ENCODE data around the gene ANK2. TPM values are rescaled to one million over a fixed set of nuclear protein-coding genes. Genes with fewer than 3 reads are reported as not detected.

The ANK2 gene
- total RNA-seq, 2 experiments from 2014 or later, result 0.36 TPM; not detected in 1

GRCh38 chr4:113263274-113263673 lies 213.8 kb downstream of the ANK2 start:
- H3K27me3 Mint-ChIP-seq, result peaks cover 5% of the 10 kb centered on the region
- H3K4me1 Mint-ChIP-seq (ENCODE audit: low read depth), result no peaks in the 10 kb centered on the region
- no peaks in the 10 kb centered on the region for H3K9me3 ChIP-seq (ENCODE audit: control insufficient read depth in 1 of 2, insufficient read depth in 1 of 2, low read length in 2 of 2)
- peaks cover 2% of the 10 kb centered on the region for H3K9me3 Mint-ChIP-seq
- H3K36me3 Mint-ChIP-seq (ENCODE audit: low read depth), result no peaks in the 10 kb centered on the region
- H3K4me3 ChIP-seq (ENCODE audit: low read length), result no peak overlapping the region
- no peak overlapping the region for H3K4me3 Mint-ChIP-seq
- ChIA-PET POLR2A (no interaction called here), CTCF (no interaction called here)
- no peak overlapping the region for H3K27ac Mint-ChIP-seq
- no peaks in the 10 kb centered on the region for H3K4me1 ChIP-seq (ENCODE audit: insufficient read depth, low read length)
- H3K27ac ChIP-seq (ENCODE audit: low read depth in 1 of 2, low read length in 2 of 2), result no peak overlapping the region
- H3K27me3 ChIP-seq (ENCODE audit: control insufficient read depth in 1 of 2, insufficient read depth in 2 of 2, low read length in 2 of 2), result no peaks in the 10 kb centered on the region
- DNase-seq, result no peak
- TF ChIP-seq CTCF (IDR thresholded peaks at IDR 0.05), result no peak
- H3K36me3 ChIP-seq (ENCODE audit: insufficient read depth, low read length), result no peaks in the 10 kb centered on the region
- ATAC-seq (ENCODE audit: poor library complexity), result no peak
- intact Hi-C loops (cut with DNase I, micrococcal nuclease), result no loop called here

- CTCF ChIA-PET, result no interaction called here
- Mint-ChIP-seq H3K4me3 (no peak overlapping the region), H3K4me1 (ENCODE audit: low read depth) (no peaks in the 10 kb centered on the region), H3K36me3 (ENCODE audit: low read depth) (no peaks in the 10 kb centered on the region), H3K9me3 (peaks cover 2% of the 10 kb centered on the region), H3K27ac (no peak overlapping the region), H3K27me3 (peaks cover 8% of the 10 kb centered on the region)
- POLR2A ChIA-PET, result no interaction called here
- Histone ChIP-seq H3K36me3 (ENCODE audit: insufficient read depth, low read length) (no peaks in the 10 kb centered on the region), H3K4me3 (ENCODE audit: low read length) (no peak overlapping the region), H3K4me1 (ENCODE audit: insufficient read depth, low read length) (no peaks in the 10 kb centered on the region), H3K9me3 (ENCODE audit: control insufficient read depth in 1 of 2, insufficient read depth in 1 of 2, low read length in 2 of 2) (peaks cover 0 to 5% of the 10 kb centered on the region in 2 experiments), H3K27ac (ENCODE audit: low read depth in 1 of 2, low read length in 2 of 2) (no peak overlapping the region), H3K27me3 (ENCODE audit: control insufficient read depth in 1 of 2, insufficient read depth in 2 of 2, low read length in 2 of 2) (no peaks in the 10 kb centered on the region)
- ATAC-seq (ENCODE audit: poor library complexity) (no peak), DNase-seq (no peak)
- intact Hi-C loops (cut with DNase I, micrococcal nuclease), result no loop called here
- no peak for TF ChIP-seq CTCF (IDR thresholded peaks at IDR 0.05)
Observed at GRCh38 chr4:113270520-113271319, 221.3 kb downstream of the ANK2 start.

GRCh38 chr4:113272523-113272922 lies 223.1 kb downstream of the ANK2 start:
- POLR2A ChIA-PET, result no interaction called here
- Histone ChIP-seq H3K27me3 (ENCODE audit: control insufficient read depth in 1 of 2, insufficient read depth in 2 of 2, low read length in 2 of 2) (peaks cover under 1 to 5% of the 10 kb centered on the region in 2 experiments), H3K4me3 (ENCODE audit: low read length) (no peak overlapping the region), H3K36me3 (ENCODE audit: insufficient read depth, low read length) (no peaks in the 10 kb centered on the region), H3K9me3 (ENCODE audit: control insufficient read depth in 1 of 2, insufficient read depth in 1 of 2, low read length in 2 of 2) (peaks cover 0 to 5% of the 10 kb centered on the region in 2 experiments), H3K4me1 (ENCODE audit: insufficient read depth, low read length) (no peaks in the 10 kb centered on the region), H3K27ac (ENCODE audit: low read depth in 1 of 2, low read length in 2 of 2) (no peak overlapping the region)
- no peaks in the 10 kb centered on the region for H3K4me1 Mint-ChIP-seq (ENCODE audit: low read depth)
- CTCF ChIA-PET, result no interaction called here
- intact Hi-C loops (cut with DNase I, micrococcal nuclease), result no loop called here
- no peak for DNase-seq
- H3K27me3 Mint-ChIP-seq, result peaks cover 15% of the 10 kb centered on the region
- no peak overlapping the region for H3K27ac Mint-ChIP-seq
- no peaks in the 10 kb centered on the region for H3K36me3 Mint-ChIP-seq (ENCODE audit: low read depth)
- H3K9me3 Mint-ChIP-seq, result no peaks in the 10 kb centered on the region
- H3K4me3 Mint-ChIP-seq, result no peak overlapping the region
- TF ChIP-seq CTCF (IDR thresholded peaks at IDR 0.05), result no peak
- no peak for ATAC-seq (ENCODE audit: poor library complexity)

All from CD4-positive, alpha-beta T cell (primary cell).